Activated naive CD4-positive, alpha-beta T cell treated with anti-CD3 and anti-CD28 coated beads for 36 hours (primary cell): ENCODE data around the gene PDSS2. TPM values are rescaled to one million over a fixed set of nuclear protein-coding genes. Genes with fewer than 3 reads are reported as not detected.

Experiments
- CTCF ChIA-PET: fragments of 350-600 bp; sonication (Branson Sonifier 250); formaldehyde crosslinking; loops from one replicate; lab custom pipeline; 2021; ENCODE audit warnings: antibody characterized with exemption; lab: Charles Lee
- DNase-seq: peaks from one replicate; pipeline ENCODE4 v3.0.0-alpha.2; 2020
- H3K27ac Mint-ChIP-seq: one replicate; pipeline ENCODE4 v1.8.0; 2021; ENCODE audit warnings: mild to moderate bottlenecking, mixed read lengths
- H3K27me3 Mint-ChIP-seq: one replicate; pipeline ENCODE4 v1.8.0; 2021; ENCODE audit warnings: low read depth, mixed read lengths
- H3K36me3 Mint-ChIP-seq: one replicate; pipeline ENCODE4 v1.8.0; 2021; ENCODE audit warnings: low read depth, mixed read lengths
- H3K4me1 Mint-ChIP-seq: one replicate; pipeline ENCODE4 v1.8.0; 2021; ENCODE audit warnings: low read depth, mixed read lengths
- H3K4me3 Mint-ChIP-seq: one replicate; pipeline ENCODE4 v1.8.0; 2021; ENCODE audit warnings: mild to moderate bottlenecking, moderate library complexity, mixed read lengths
- H3K9me3 Mint-ChIP-seq: one replicate; pipeline ENCODE4 v1.8.0; 2021; ENCODE audit warnings: mixed read lengths
- intact Hi-C: fragments of 100-400 bp; cut with micrococcal nuclease; formaldehyde crosslinking; loops from one replicate; pipeline ENCODE4 v1.15.1; 2023
- total RNA-seq, 2 experiments: library from RNA; stranded (reverse); gene quantifications; one replicate each; pipeline ENCODE4 v1.2.3, GENCODE V29; 2021

Gene PDSS2
- total RNA-seq, 2 experiments from 2014 or later: 10.5 to 11.3 TPM

GRCh38 chr6:107458672-107459282 is 587 bp downstream of the PDSS2 start:
- DNase-seq: peak; percentile 25
- Mint-ChIP-seq H3K9me3 (no peaks in the 10 kb centered on the region), H3K27me3 (no peaks in the 10 kb centered on the region), H3K4me3 (peak overlapping the region; percentile 80), H3K27ac (peak overlapping the region; percentile 87), H3K36me3 (peaks cover 4% of the 10 kb centered on the region), H3K4me1 (peaks cover 19% of the 10 kb centered on the region)
- intact Hi-C loops: loop anchor here (1.0 to 10.0 kb wide), 11 partner anchors 30 to 1133 kb away; partner anchors contain the start of genes AFG1L, ATG5, MTRES1 and OSTM1
- CTCF ChIA-PET: interaction anchor here (0.6 to 3.2 kb wide), 8 partner anchors 19 to 1133 kb away, joined by 3 to 14 read pairs (median 3); partner anchors contain the start of gene SOBP

- Mint-ChIP-seq H3K4me1 (no peaks in the 10 kb centered on the region), H3K27me3 (no peaks in the 10 kb centered on the region), H3K9me3 (peaks cover 24% of the 10 kb centered on the region), H3K4me3 (no peak overlapping the region), H3K27ac (no peak overlapping the region), H3K36me3 (peaks cover 50% of the 10 kb centered on the region)
- intact Hi-C loops: no loop called here
- no peak for DNase-seq
- CTCF ChIA-PET: no interaction called here
These were observed 10.6 kb downstream of the PDSS2 start for GRCh38 chr6:107448776-107449175.

- intact Hi-C loops: no loop called here
- no peaks in the 10 kb centered on the region for H3K4me1 Mint-ChIP-seq
- H3K9me3 Mint-ChIP-seq: peaks cover 24% of the 10 kb centered on the region
- no peak for DNase-seq
- CTCF ChIA-PET: no interaction called here
- no peak overlapping the region for H3K27ac Mint-ChIP-seq
- no peak overlapping the region for H3K4me3 Mint-ChIP-seq
- H3K36me3 Mint-ChIP-seq: peaks cover 45% of the 10 kb centered on the region
- no peaks in the 10 kb centered on the region for H3K27me3 Mint-ChIP-seq
These were observed 11.6 kb downstream of the PDSS2 start for GRCh38 chr6:107447663-107448216.

- CTCF ChIA-PET: no interaction called here
- Mint-ChIP-seq H3K27ac (no peak overlapping the region), H3K27me3 (no peaks in the 10 kb centered on the region), H3K4me1 (peaks cover 9% of the 10 kb centered on the region), H3K4me3 (no peak overlapping the region), H3K9me3 (peaks cover 22% of the 10 kb centered on the region), H3K36me3 (peaks cover 32% of the 10 kb centered on the region)
- intact Hi-C loops: no loop called here
- DNase-seq: no peak
These were observed 15.1 kb downstream of the PDSS2 start for GRCh38 chr6:107444277-107444676.

GRCh38 chr6:107443608-107444267 is 15.6 kb downstream of the PDSS2 start:
- intact Hi-C loops: no loop called here
- no peak for DNase-seq
- H3K4me1 Mint-ChIP-seq: peaks cover 9% of the 10 kb centered on the region
- H3K36me3 Mint-ChIP-seq: peaks cover 28% of the 10 kb centered on the region
- no peaks in the 10 kb centered on the region for H3K27me3 Mint-ChIP-seq
- H3K27ac Mint-ChIP-seq: no peak overlapping the region
- H3K4me3 Mint-ChIP-seq: no peak overlapping the region
- CTCF ChIA-PET: no interaction called here
- H3K9me3 Mint-ChIP-seq: peaks cover 18% of the 10 kb centered on the region

GRCh38 chr6:107442938-107443607 is 16.3 kb downstream of the PDSS2 start:
- Mint-ChIP-seq H3K9me3 (peaks cover 12% of the 10 kb centered on the region), H3K36me3 (peaks cover 23% of the 10 kb centered on the region), H3K27me3 (no peaks in the 10 kb centered on the region), H3K4me3 (no peak overlapping the region), H3K4me1 (peaks cover 9% of the 10 kb centered on the region), H3K27ac (no peak overlapping the region)
- intact Hi-C loops: no loop called here
- no peak for DNase-seq
- CTCF ChIA-PET: interaction anchor here (0.7 kb wide), 1 partner anchor 465 kb away, joined by 3 read pairs; no protein-coding TSS in a partner anchor

GRCh38 chr6:107441682-107442081 is 17.7 kb downstream of the PDSS2 start:
- Mint-ChIP-seq H3K9me3 (peaks cover 3% of the 10 kb centered on the region), H3K27ac (no peak overlapping the region), H3K27me3 (no peaks in the 10 kb centered on the region), H3K4me3 (no peak overlapping the region), H3K36me3 (peaks cover 12% of the 10 kb centered on the region), H3K4me1 (peaks cover 14% of the 10 kb centered on the region)
- CTCF ChIA-PET: no interaction called here
- intact Hi-C loops: no loop called here
- no peak for DNase-seq

GRCh38 chr6:107440936-107441335 is 18.4 kb downstream of the PDSS2 start:
- Mint-ChIP-seq H3K27me3 (no peaks in the 10 kb centered on the region), H3K27ac (no peak overlapping the region), H3K36me3 (peaks cover 7% of the 10 kb centered on the region), H3K4me3 (no peak overlapping the region), H3K4me1 (peaks cover 15% of the 10 kb centered on the region), H3K9me3 (no peaks in the 10 kb centered on the region)
- intact Hi-C loops: no loop called here
- CTCF ChIA-PET: no interaction called here
- no peak for DNase-seq

GRCh38 chr6:107439406-107439805 is 20.0 kb downstream of the PDSS2 start:
- Mint-ChIP-seq H3K36me3 (peaks cover 3% of the 10 kb centered on the region), H3K4me3 (no peak overlapping the region), H3K9me3 (no peaks in the 10 kb centered on the region), H3K27me3 (no peaks in the 10 kb centered on the region), H3K4me1 (peaks cover 19% of the 10 kb centered on the region), H3K27ac (no peak overlapping the region)
- intact Hi-C loops: no loop called here
- no peak for DNase-seq
- CTCF ChIA-PET: no interaction called here

GRCh38 chr6:107437691-107438090 is 21.7 kb downstream of the PDSS2 start:
- peaks cover 9% of the 10 kb centered on the region for H3K36me3 Mint-ChIP-seq
- H3K27me3 Mint-ChIP-seq: no peaks in the 10 kb centered on the region
- no peak for DNase-seq
- CTCF ChIA-PET: no interaction called here
- H3K4me3 Mint-ChIP-seq: no peak overlapping the region
- peaks cover 23% of the 10 kb centered on the region for H3K4me1 Mint-ChIP-seq
- intact Hi-C loops: no loop called here
- H3K9me3 Mint-ChIP-seq: no peaks in the 10 kb centered on the region
- H3K27ac Mint-ChIP-seq: no peak overlapping the region

GRCh38 chr6:107436881-107437280 is 22.5 kb downstream of the PDSS2 start:
- H3K27ac Mint-ChIP-seq: no peak overlapping the region
- intact Hi-C loops: no loop called here
- no peaks in the 10 kb centered on the region for H3K27me3 Mint-ChIP-seq
- H3K4me3 Mint-ChIP-seq: no peak overlapping the region
- no peaks in the 10 kb centered on the region for H3K9me3 Mint-ChIP-seq
- no peak for DNase-seq
- peaks cover 9% of the 10 kb centered on the region for H3K36me3 Mint-ChIP-seq
- peaks cover 19% of the 10 kb centered on the region for H3K4me1 Mint-ChIP-seq
- CTCF ChIA-PET: no interaction called here

- CTCF ChIA-PET: no interaction called here
These were observed 23.6 kb downstream of the PDSS2 start for GRCh38 chr6:107435798-107436197.

More at GRCh38 chr6:107435798-107436197, 23.6 kb downstream of the PDSS2 start:
- Mint-ChIP-seq H3K36me3 (peaks cover 9% of the 10 kb centered on the region), H3K27me3 (no peaks in the 10 kb centered on the region), H3K4me1 (peaks cover 14% of the 10 kb centered on the region), H3K4me3 (no peak overlapping the region), H3K9me3 (no peaks in the 10 kb centered on the region), H3K27ac (no peak overlapping the region)
- DNase-seq: no peak
- intact Hi-C loops: no loop called here
